ENCODE measurements around the gene PIGU. TPM values are rescaled to one million over a fixed set of nuclear protein-coding genes. Genes with fewer than 3 reads are reported as not detected.
"Not testable (repeated sequence)": the region's sequence is repeated elsewhere in the genome, so short reads cannot be mapped to it uniquely, and the experiment has no call there.

Gene PIGU
- total RNA-seq, 2 experiments from 2014 or later, result 19.1 to 21.2 TPM

DNA sequence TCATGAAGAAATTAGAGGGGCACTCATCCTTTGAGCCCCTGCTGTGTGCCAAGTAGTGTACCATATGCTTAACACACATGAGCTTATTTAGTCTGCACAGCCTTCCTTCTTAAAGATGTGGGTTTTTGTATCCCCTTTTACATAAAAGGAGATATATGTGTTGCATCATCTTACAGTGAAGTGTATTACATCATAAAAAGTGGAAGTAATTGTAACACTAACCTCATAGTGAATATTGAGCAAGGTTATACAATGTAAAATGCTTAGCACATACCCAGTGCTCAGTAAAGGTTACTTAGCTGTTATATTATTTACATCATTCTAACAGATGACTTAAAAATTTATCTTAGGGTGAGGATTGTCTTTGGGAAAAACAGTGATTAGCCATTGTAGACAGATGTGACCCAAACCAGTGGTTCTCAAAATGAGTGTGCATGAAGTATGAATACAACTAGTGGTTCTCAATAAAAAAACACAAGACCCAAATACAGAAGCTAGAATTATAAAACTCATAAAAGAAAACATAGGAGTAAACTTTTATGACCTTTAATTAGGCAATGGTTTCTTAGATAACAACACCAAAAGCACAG is 3.8 kb upstream of the PIGU start:
- H3K27ac Mint-ChIP-seq, result no peak overlapping the region

DNA sequence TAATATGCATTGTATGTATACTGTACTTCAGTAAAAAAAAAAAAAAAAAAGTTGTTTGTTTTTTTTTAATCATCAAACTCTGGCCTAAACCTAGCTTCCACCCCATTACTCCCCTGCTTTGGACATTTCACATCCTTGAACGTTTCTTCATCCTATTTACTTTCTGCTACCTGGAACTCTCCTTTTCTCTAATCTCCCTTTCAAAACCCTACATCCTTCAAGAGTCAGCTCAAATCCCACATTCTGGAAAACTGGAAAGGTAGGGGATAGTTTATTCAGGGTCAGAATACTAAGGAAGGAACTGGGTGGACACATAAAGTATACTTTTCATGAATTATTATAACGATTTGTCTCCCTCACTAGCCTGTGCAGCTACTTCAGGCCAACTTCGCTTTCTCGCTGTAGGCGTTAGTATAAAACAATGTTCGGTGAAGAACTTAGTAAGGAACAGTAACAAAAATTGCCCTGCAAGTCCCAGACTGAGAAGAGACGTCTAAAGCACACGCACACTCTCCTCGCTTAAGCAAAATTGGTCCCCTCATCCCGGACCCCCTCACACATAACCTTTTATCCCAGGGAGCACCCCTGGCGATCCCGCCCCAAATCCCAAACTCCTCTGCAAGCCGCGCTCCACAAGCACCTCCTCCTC is 775 bp downstream of the PIGU start:
- POLR2A ChIA-PET, result interaction anchor here (0.7 to 1.6 kb wide), 4 partner anchors 24 to 160 kb away, joined by 3 to 7 read pairs (median 4); partner anchors contain the start of genes DYNLRB1 and TP53INP2
- H3K4me1 Mint-ChIP-seq (ENCODE audit: low read depth), result peaks cover 25% of the 10 kb centered on the region
- no peaks in the 10 kb centered on the region for H3K27me3 Mint-ChIP-seq (ENCODE audit: low read depth)
- peak overlapping the region; percentile 98 for H3K4me3 Mint-ChIP-seq
- ATAC-seq (no peak), DNase-seq (no peak)
- peaks cover 2% of the 10 kb centered on the region for H3K36me3 Mint-ChIP-seq (ENCODE audit: low read depth)
- CTCF ChIA-PET, result interaction anchor here (1.1 to 1.6 kb wide), 4 partner anchors 33 to 363 kb away, joined by 3 to 4 read pairs (median 3); no protein-coding TSS in a partner anchor
- H3K9me3 Mint-ChIP-seq (ENCODE audit: insufficient read depth), result no peaks in the 10 kb centered on the region
- peak overlapping the region; percentile 97 for H3K27ac Mint-ChIP-seq

More for the DNA sequence above, 3.8 kb upstream of the PIGU start:
- ChIA-PET CTCF (interaction anchor here (1.0 to 1.5 kb wide), 4 partner anchors 23 to 368 kb away, joined by 3 to 4 read pairs (median 3); no protein-coding TSS in a partner anchor), POLR2A (interaction anchor here (0.6 kb wide), 1 partner anchor 24 kb away, joined by 3 read pairs; no protein-coding TSS in a partner anchor)
- DNase-seq, result no peak
- ATAC-seq, result no peak
- H3K4me3 Mint-ChIP-seq, result no peak overlapping the region
- H3K36me3 Mint-ChIP-seq (ENCODE audit: low read depth), result peaks cover 2% of the 10 kb centered on the region
- no peaks in the 10 kb centered on the region for H3K9me3 Mint-ChIP-seq (ENCODE audit: insufficient read depth)
- peaks cover 19% of the 10 kb centered on the region for H3K4me1 Mint-ChIP-seq (ENCODE audit: low read depth)
- H3K27me3 Mint-ChIP-seq (ENCODE audit: low read depth), result no peaks in the 10 kb centered on the region

DNA sequence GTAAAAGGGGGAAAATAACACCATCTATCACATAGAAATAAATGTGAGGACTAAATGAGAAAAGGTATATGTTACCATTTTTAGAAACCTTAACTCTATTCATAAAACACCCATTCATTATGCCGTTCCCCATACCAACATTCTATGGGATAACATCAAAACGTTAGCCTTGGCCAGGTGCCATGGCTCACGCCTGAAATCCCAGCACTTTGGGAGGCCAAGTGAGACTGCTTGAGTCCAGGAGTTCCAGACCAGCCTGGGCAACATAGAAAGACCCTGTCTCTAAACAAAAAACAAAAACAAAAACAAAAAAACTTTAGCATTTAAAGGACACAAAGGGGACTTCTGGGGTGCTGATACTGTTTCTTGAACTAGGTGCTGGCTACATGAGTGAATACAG is 1.3 kb downstream of the PIGU start:
- Mint-ChIP-seq H3K4me1 (ENCODE audit: low read depth) (peaks cover 20% of the 10 kb centered on the region), H3K36me3 (ENCODE audit: low read depth) (peaks cover 2% of the 10 kb centered on the region), H3K27ac (no peak overlapping the region), H3K27me3 (ENCODE audit: low read depth) (no peaks in the 10 kb centered on the region), H3K9me3 (ENCODE audit: insufficient read depth) (no peaks in the 10 kb centered on the region), H3K4me3 (no peak overlapping the region)
- ChIA-PET POLR2A (no interaction called here), CTCF (interaction anchor here (1.1 to 1.4 kb wide), 3 partner anchors 34 to 362 kb away, joined by 3 read pairs; no protein-coding TSS in a partner anchor)
- DNase-seq (no peak), ATAC-seq (no peak)

DNA sequence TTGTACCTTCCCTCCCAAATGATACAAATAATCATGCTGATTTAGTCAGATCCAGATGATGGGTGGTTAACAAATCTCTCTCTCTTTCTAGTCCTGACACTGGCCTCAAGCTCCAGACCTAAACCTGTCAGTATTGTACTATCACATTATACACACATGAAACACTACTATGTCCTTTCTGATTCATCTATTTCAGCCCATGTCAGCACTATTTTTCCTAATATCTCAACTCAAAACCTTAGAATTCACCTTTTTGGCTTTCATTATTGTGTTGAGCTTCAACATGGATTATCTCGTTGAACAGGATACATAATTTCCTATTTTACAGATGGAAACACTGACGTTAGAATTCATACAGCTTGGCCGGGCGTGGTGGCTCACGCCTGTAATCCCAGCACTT is 3.5 kb downstream of the PIGU start:
- peaks cover 2% of the 10 kb centered on the region for H3K36me3 Mint-ChIP-seq (ENCODE audit: low read depth)
- ChIA-PET CTCF (interaction anchor here (1.0 kb wide), 1 partner anchor 35 kb away, joined by 3 read pairs; no protein-coding TSS in a partner anchor), POLR2A (no interaction called here)
- ATAC-seq, result no peak
- no peak overlapping the region for H3K27ac Mint-ChIP-seq
- H3K9me3 Mint-ChIP-seq (ENCODE audit: insufficient read depth), result no peaks in the 10 kb centered on the region
- DNase-seq, result no peak
- no peaks in the 10 kb centered on the region for H3K27me3 Mint-ChIP-seq (ENCODE audit: low read depth)
- H3K4me1 Mint-ChIP-seq (ENCODE audit: low read depth), result peaks cover 16% of the 10 kb centered on the region
- no peak overlapping the region for H3K4me3 Mint-ChIP-seq

DNA sequence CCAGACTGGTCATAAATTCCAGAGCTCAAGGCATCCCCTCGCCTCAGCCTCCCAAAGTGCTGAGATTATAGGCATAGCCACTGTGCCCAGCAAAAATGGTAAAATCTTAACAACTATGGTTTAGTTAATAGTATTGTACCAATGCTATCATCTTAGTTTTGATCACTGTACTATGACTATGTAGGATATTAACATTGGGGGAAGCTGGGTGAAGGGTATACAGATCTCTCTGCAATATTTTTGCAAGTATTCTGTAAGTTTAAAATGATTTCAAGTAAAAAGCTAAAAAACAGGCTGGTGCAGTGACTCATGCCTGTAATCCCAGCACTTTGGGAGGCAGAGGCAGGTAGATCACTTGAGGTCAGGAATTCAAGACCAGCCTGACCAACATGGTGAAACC is 7.8 kb downstream of the PIGU start:
- no peaks in the 10 kb centered on the region for H3K27me3 Mint-ChIP-seq (ENCODE audit: low read depth)
- no peak overlapping the region for H3K4me3 Mint-ChIP-seq
- no peak for ATAC-seq
- no peaks in the 10 kb centered on the region for H3K9me3 Mint-ChIP-seq (ENCODE audit: insufficient read depth)
- no peaks in the 10 kb centered on the region for H3K36me3 Mint-ChIP-seq (ENCODE audit: low read depth)
- ChIA-PET POLR2A (interaction anchor here (0.9 kb wide), 1 partner anchor 9 kb away, joined by 5 read pairs; no protein-coding TSS in a partner anchor), CTCF (interaction anchor here (1.4 kb wide), 1 partner anchor 39 kb away, joined by 4 read pairs; no protein-coding TSS in a partner anchor)
- H3K27ac Mint-ChIP-seq, result no peak overlapping the region
- no peaks in the 10 kb centered on the region for H3K4me1 Mint-ChIP-seq (ENCODE audit: low read depth)
- no peak for DNase-seq

DNA sequence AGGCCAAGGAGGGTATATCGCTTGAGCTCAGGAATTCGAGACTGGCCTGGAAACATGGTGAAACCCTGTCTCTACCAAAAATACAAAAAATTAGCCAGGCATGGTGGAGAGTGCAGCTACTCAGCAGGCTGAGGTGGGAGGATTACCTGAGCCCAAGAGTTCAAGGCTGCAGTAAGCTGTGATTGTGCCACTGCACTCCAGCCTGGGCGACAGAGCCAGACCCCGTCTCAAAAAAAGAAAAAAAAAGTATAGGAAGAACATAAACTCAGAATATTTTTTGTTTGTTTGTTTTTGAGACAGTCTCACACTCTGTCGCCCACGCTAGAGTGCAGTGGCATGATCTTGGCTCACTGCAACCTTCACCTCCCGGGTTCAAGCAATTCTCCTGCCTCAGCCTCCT is 12.1 kb downstream of the PIGU start:
- H3K27ac Mint-ChIP-seq; H3K9me3 Mint-ChIP-seq (ENCODE audit: insufficient read depth); H3K4me3 Mint-ChIP-seq; ATAC-seq; H3K4me1 Mint-ChIP-seq (ENCODE audit: low read depth); CTCF ChIA-PET; H3K27me3 Mint-ChIP-seq (ENCODE audit: low read depth); H3K36me3 Mint-ChIP-seq (ENCODE audit: low read depth); DNase-seq: not testable (repeated sequence)
- POLR2A ChIA-PET, result interaction anchor here (0.8 to 1.0 kb wide), 2 partner anchors 18 to 46 kb away, joined by 4 read pairs; no protein-coding TSS in a partner anchor

DNA sequence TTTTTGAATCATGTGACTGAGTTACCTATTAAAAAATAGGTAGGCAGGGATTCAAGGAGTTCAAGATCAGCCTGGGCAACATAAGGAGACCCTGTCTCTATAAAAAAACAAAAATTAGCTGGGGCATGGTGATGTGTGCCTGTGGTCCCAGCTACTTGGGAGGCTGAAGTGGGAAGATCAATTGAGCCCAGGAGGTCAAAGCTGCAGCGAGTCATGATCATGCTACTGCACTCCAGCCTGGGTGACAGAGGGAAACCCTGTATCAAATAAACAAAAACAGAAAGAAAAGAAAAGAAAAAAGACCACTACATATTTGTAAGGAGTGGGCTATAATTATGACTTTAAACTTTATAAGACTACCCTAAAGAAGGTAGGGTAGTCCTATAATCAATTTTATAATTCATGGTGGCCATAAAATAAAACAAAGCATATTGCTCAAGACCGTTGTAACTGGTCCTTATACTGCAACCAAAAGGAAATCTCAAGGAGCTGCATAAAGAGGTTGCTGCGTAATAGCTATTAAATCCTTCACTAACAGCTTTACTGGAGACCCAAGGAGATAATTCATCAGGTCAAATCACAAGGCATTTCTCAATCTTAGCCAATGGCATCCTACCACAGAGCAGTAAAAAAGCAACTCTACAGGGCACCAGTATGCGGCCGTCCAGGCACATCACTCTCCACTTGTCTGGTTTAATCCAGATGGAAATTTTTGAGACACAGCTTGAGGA is 13.5 kb downstream of the PIGU start:
- Mint-ChIP-seq H3K27ac (no peak overlapping the region), H3K4me3 (no peak overlapping the region), H3K4me1 (ENCODE audit: low read depth) (no peaks in the 10 kb centered on the region), H3K9me3 (ENCODE audit: insufficient read depth) (no peaks in the 10 kb centered on the region), H3K36me3 (ENCODE audit: low read depth) (no peaks in the 10 kb centered on the region), H3K27me3 (ENCODE audit: low read depth) (no peaks in the 10 kb centered on the region)
- ChIA-PET CTCF (interaction anchor here (0.6 kb wide), 1 partner anchor 101 kb away, joined by 3 read pairs; no protein-coding TSS in a partner anchor), POLR2A (no interaction called here)
- ATAC-seq (no peak), DNase-seq (no peak)

DNA sequence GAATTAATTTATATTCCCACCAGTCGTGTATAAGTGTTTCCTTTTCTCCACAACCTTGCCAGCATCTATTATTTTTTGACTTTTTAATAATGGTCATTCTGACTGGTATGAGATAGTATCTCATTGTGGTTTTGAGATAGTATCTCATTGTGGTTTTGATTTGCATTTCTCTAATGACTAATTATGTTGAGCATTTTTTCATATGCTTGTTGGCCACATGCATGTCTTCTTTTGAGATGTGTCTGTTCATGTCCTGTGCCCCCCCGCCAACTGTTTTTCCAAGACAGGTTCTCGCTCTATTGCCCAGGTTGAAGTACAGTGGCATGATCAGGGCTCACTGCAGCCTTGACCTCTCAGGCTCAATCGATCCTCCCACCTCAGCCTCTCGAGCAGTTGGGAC is 15.1 kb downstream of the PIGU start:
- H3K4me1 Mint-ChIP-seq (ENCODE audit: low read depth); H3K36me3 Mint-ChIP-seq (ENCODE audit: low read depth); H3K9me3 Mint-ChIP-seq (ENCODE audit: insufficient read depth); H3K27me3 Mint-ChIP-seq (ENCODE audit: low read depth); POLR2A ChIA-PET; ATAC-seq; H3K4me3 Mint-ChIP-seq; DNase-seq; H3K27ac Mint-ChIP-seq: not testable (repeated sequence)
- CTCF ChIA-PET, result interaction anchor here (1.1 kb wide), 1 partner anchor 349 kb away, joined by 3 read pairs; no protein-coding TSS in a partner anchor

DNA sequence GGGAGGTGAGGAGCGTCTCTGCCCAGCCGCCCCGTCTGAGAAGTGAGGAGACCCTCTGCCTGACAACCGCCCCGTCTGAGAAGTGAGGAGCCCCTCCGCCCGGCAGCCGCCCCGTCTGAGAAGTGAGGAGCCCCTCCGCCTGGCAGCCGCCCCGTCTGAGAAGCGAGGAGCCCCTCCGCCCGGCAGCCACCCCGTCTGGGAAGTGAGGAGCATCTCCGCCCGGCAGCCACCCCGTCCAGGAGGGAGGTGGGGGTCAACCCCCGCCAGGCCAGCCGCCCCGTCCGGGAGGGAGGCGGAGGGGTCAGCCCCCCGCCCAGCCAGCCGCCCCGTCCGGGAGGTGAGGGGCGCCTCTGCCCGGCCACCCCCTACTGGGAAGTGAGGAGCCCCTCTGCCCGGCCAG is 18.2 kb downstream of the PIGU start:
- POLR2A ChIA-PET; H3K4me1 Mint-ChIP-seq (ENCODE audit: low read depth); DNase-seq; H3K36me3 Mint-ChIP-seq (ENCODE audit: low read depth); H3K9me3 Mint-ChIP-seq (ENCODE audit: insufficient read depth); CTCF ChIA-PET; H3K4me3 Mint-ChIP-seq; ATAC-seq; H3K27ac Mint-ChIP-seq; H3K27me3 Mint-ChIP-seq (ENCODE audit: low read depth): not testable (repeated sequence)

DNA sequence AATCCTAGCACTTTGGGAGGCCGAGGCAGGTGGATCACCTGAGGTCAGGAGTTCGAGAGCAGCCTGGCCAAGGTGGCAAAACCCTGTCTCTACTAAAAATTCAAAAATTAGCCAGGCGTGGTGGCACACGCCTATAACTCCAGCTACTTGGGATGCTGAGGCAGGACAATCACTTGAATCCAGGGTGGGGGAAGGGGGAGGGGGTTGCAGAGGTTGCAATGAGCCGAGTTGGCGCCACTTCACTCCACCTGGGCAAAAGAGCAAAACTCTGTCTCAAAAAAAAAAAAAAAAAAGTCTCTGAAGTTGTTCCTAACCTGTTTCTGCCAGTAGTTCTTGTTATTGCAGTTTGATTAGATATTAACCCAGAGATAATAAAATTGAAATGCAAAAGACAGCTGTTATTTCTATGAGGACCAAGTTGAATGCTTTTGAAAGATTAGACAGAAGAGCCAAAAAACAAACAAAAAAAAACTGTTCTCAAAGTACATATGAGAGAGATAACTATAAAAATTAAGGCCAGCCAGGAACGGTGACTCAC is 22.6 kb downstream of the PIGU start:
- Mint-ChIP-seq H3K4me3 (no peak overlapping the region), H3K9me3 (ENCODE audit: insufficient read depth) (no peaks in the 10 kb centered on the region), H3K27ac (no peak overlapping the region), H3K27me3 (ENCODE audit: low read depth) (no peaks in the 10 kb centered on the region), H3K36me3 (ENCODE audit: low read depth) (peaks cover 21% of the 10 kb centered on the region), H3K4me1 (ENCODE audit: low read depth) (no peaks in the 10 kb centered on the region)
- ATAC-seq (no peak), DNase-seq (no peak)
- ChIA-PET CTCF (no interaction called here), POLR2A (no interaction called here)

DNA sequence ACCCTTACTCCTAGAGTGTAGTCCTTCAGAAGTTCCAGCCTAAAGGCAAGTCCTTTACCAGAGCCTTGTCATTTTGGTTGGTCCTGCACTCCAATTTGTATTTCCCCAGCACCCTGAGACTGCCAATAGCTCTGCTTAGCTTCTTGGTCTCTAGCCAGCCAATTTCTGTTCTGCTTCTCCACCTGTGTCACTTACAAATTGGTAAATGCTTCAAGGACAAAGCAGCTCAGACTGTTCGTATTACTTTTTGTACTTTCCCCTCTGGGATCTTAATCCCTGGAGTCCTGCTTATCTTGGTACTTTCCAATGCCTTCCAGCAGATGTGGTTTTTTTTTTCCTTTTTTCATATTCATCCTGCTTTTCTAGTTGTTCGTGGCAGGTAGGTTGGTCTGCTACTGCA is 25.7 kb downstream of the PIGU start:
- H3K9me3 Mint-ChIP-seq (ENCODE audit: insufficient read depth), result no peaks in the 10 kb centered on the region
- DNase-seq (no peak), ATAC-seq (no peak)
- H3K27me3 Mint-ChIP-seq (ENCODE audit: low read depth), result no peaks in the 10 kb centered on the region
- H3K36me3 Mint-ChIP-seq (ENCODE audit: low read depth), result peaks cover 17% of the 10 kb centered on the region
- H3K27ac Mint-ChIP-seq, result no peak overlapping the region
- H3K4me3 Mint-ChIP-seq, result no peak overlapping the region
- H3K4me1 Mint-ChIP-seq (ENCODE audit: low read depth), result no peaks in the 10 kb centered on the region
- POLR2A ChIA-PET, result no interaction called here
- CTCF ChIA-PET, result no interaction called here
